ENCODE measurements around the gene TLE4. TPM values are rescaled to one million over a fixed set of nuclear protein-coding genes. Genes with fewer than 3 reads are reported as not detected.

Gene TLE4
- total and polyA plus RNA-seq, 10 of the 15 experiments (the other 5 are each of a cell fraction or from before 2014, with no cell fraction given), result 5.3 to 53.3 (median 23.3) TPM

GRCh38 chr9:79621916-79622575 is 50.3 kb downstream of the TLE4 start:
- no peaks in the 10 kb centered on the region; the same call in 2 of the 3 replicates for H3K9me3 ChIP-seq (replicated peaks; ENCODE audit: control insufficient read depth, insufficient read depth, low read length)
- RAD21 ChIA-PET (ENCODE audit: unreplicated experiment), result no interaction called here
- ATAC-seq (no peak), DNase-seq (ENCODE audit: low read depth, low spot score) (no peak), FAIRE-seq (no peak)
- H4K20me1 ChIP-seq (ENCODE audit: control insufficient read depth, insufficient read depth), result no peaks in the 10 kb centered on the region
- H2AFZ ChIP-seq (ENCODE audit: control insufficient read depth, low read depth, low read length), result no peak overlapping the region
- no peak overlapping the region for H3K4me3 ChIP-seq
- H3K9ac ChIP-seq (ENCODE audit: control insufficient read depth, insufficient read depth, low read length), result no peak overlapping the region
- H3K27ac ChIP-seq (ENCODE audit: control insufficient read depth, insufficient read depth), result no peak overlapping the region
- H3K79me2 ChIP-seq (ENCODE audit: control insufficient read depth, insufficient read depth, low read length), result no peaks in the 10 kb centered on the region
- in situ Hi-C loops (cut with MboI) (no loop called here), intact Hi-C loops (cut with micrococcal nuclease; ENCODE audit: unreplicated experiment) (no loop called here)
- POLR2A ChIA-PET, result no interaction called here
- H3K27me3 ChIP-seq (replicated peaks in 1 of 2; ENCODE audit: control insufficient read depth in 2 of 2, insufficient read depth in 2 of 2, low read length in 1 of 2), result no peaks in the 10 kb centered on the region
- no peaks in the 10 kb centered on the region; a peak in 1 of 4 replicates for H3K36me3 ChIP-seq (ENCODE audit: control insufficient read depth in 2 of 2, insufficient read depth in 2 of 2, low read length in 1 of 2)
- peaks cover 10% of the 10 kb centered on the region for H3K4me1 ChIP-seq (ENCODE audit: control insufficient read depth, insufficient read depth, low read length)
- no TSS peak for BruUV-seq (replicated peaks)
- CTCF ChIA-PET, result no interaction called here
- no peak overlapping the region for H3K4me2 ChIP-seq (ENCODE audit: control insufficient read depth, insufficient read depth)
- TF ChIP-seq CTCF (IDR thresholded peaks at IDR 0.05 in 2 of 3, conservative IDR thresholded peaks at IDR 0.05 in 1 of 3; ENCODE audit: control insufficient read depth in 2 of 3, extremely low read depth in 1 of 3, insufficient read depth in 1 of 3, low read depth in 3 of 3, low read length in 3 of 3), result no peak
- TF ChIP-seq ZBTB11 (CRISPR knock-in tag; IDR thresholded peaks at IDR 0.05), result no peak
- no peak for TF ChIP-seq E2F4 (IDR thresholded peaks at IDR 0.05; ENCODE audit: low read depth, low read length)
- TF ChIP-seq ETV6 (conservative IDR thresholded peaks at IDR 0.05 in 1 of 2, IDR thresholded peaks at IDR 0.05 in 1 of 2; ENCODE audit: borderline replicate concordance in 1 of 2, low read depth in 1 of 2), result no peak
- TF ChIP-seq YBX1 (IDR thresholded peaks at IDR 0.05), result no peak
- no peak for TF ChIP-seq USF2 (IDR thresholded peaks at IDR 0.05; ENCODE audit: borderline replicate concordance, low read depth, low read length)
- TF ChIP-seq SMARCA5 (IDR thresholded peaks at IDR 0.05), result no peak
- no peak for TF ChIP-seq POLR2AphosphoS2 (IDR thresholded peaks at IDR 0.05; ENCODE audit: low read depth, low read length)
- no peak for TF ChIP-seq CEBPB (IDR thresholded peaks at IDR 0.05; ENCODE audit: borderline replicate concordance in 1 of 2, low read depth in 2 of 2, low read length in 2 of 2)
- TF ChIP-seq NR2C1 (IDR thresholded peaks at IDR 0.05), result no peak
- no peak for TF ChIP-seq RELA (IDR thresholded peaks at IDR 0.05; ENCODE audit: borderline replicate concordance, partially characterized antibody)
- TF ChIP-seq RUNX3 (IDR thresholded peaks at IDR 0.05; ENCODE audit: low read length), result no peak
- SMC1A ChIA-PET (ENCODE audit: uncharacterized antibody, unreplicated experiment), result interaction anchor here (0.6 kb wide), 1 partner anchor 16 kb away, joined by 4 read pairs; no protein-coding TSS in a partner anchor
